Measurements from ENCODE around the gene RAMP2. TPM values are rescaled to one million over a fixed set of nuclear protein-coding genes. Genes with fewer than 3 reads are reported as not detected.
A peak's percentile ranks its signal among the peaks of the same experiment; 100 is the strongest.

RAMP2 gene
- total and polyA plus RNA-seq, 7 donors: 9.2 to 39.8 (median 21.4) TPM

- TF ChIP-seq, protein P1, sequence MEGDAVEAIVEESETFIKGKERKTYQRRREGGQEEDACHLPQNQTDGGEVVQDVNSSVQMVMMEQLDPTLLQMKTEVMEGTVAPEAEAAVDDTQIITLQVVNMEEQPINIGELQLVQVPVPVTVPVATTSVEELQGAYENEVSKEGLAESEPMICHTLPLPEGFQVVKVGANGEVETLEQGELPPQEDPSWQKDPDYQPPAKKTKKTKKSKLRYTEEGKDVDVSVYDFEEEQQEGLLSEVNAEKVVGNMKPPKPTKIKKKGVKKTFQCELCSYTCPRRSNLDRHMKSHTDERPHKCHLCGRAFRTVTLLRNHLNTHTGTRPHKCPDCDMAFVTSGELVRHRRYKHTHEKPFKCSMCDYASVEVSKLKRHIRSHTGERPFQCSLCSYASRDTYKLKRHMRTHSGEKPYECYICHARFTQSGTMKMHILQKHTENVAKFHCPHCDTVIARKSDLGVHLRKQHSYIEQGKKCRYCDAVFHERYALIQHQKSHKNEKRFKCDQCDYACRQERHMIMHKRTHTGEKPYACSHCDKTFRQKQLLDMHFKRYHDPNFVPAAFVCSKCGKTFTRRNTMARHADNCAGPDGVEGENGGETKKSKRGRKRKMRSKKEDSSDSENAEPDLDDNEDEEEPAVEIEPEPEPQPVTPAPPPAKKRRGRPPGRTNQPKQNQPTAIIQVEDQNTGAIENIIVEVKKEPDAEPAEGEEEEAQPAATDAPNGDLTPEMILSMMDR (IDR thresholded peaks at IDR 0.05): no peak
- Histone ChIP-seq H3K27ac (peak overlapping the region; percentile 88), H3K4me1 (peaks cover 11% of the 10 kb centered on the region), H3K27me3 (ENCODE audit: insufficient read depth in 3 of 3, low read length in 2 of 3) (no peaks in the 10 kb centered on the region), H3K4me3 (peak overlapping the region; percentile 98), H3K36me3 (ENCODE audit: insufficient read depth in 1 of 2, low read depth in 1 of 2) (peaks cover 0 to 23% of the 10 kb centered on the region in 2 donors), H3K9me3 (no peaks in the 10 kb centered on the region)
- intact Hi-C loops (cut with DNase I): no loop called here
- ATAC-seq (peak in 1 of 4 donors; percentile 14), DNase-seq (no peak)
- 8 to 11% (median 8%) methylated on average over 10 of the region's 10 CpGs for WGBS, 3 donors
Observed at GRCh38 chr17:42798011-42798382, 37.0 kb downstream of the RAMP2 start.

DNA sequence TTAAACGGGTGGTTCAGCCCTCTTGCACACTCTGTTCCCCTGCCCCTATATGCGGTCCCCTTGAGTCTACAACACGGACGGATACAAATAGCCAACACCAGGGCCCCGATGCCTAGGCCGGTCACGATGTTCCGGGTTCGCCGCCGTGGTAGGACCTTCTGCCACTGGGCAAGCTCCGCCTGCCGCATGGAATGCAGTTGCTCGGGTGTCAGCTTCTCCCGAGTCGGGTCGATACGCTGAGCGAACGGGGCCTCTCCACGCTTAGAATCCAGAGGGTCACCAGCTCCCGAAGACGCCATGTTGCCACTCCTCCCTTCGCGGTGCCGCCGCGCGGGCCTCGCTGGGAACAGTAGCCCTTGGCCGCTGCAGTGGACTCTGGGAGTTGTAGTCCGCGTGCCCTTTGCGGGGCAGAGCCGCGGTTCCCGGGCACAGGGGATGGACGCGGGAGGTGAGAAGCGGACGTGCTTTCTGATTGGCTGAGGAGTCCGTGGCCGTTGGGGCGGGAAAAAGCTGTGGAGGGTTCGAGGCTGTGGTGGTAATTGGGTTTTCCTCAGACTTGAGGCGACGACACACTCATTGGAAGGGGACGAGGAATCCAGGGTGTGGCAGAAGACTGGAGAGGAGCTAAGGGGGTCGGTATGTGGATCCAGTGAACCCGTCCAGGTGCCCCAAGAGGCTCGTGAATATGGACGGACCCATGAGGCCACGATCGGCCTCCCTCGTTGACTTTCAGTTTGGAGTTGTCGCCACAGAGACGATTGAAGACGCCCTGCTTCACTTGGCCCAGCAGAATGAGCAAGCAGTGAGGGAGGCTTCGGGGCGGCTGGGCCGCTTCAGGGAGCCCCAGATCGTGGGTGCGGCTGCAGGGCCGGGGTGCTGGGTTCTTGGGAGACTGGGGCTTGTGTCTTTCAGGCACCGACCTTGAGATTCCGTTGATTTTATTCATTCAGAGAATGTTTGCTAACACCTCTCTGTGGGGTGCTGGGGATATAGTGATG lies 37.7 kb downstream of the RAMP2 start, which contains the start of the genes CNTD1 and COA3:
Gene CNTD1, plus strand, starts transcription at position 479 of the 998 bp plus-strand sequence. Its CDS starts 207 bp downstream, at position 686.
Gene COA3, minus strand, starts transcription at position 322 of the 998 bp plus-strand sequence. Its CDS starts 23 bp downstream, at position 299.
- intact Hi-C loops (cut with DNase I): no loop called here

GRCh38 chr17:42803074-42803883 lies 42.3 kb downstream of the RAMP2 start:
- H3K4me3 ChIP-seq: no peak overlapping the region
- peaks cover 0 to under 1% of the 10 kb centered on the region in 2 donors for H3K36me3 ChIP-seq (ENCODE audit: insufficient read depth in 1 of 2, low read depth in 1 of 2)
- no peaks in the 10 kb centered on the region for H3K9me3 ChIP-seq
- ATAC-seq (no peak), DNase-seq (no peak)
- no peaks in the 10 kb centered on the region for H3K27me3 ChIP-seq (ENCODE audit: insufficient read depth in 3 of 3, low read length in 2 of 3)
- intact Hi-C loops (cut with DNase I): no loop called here
- TF ChIP-seq, protein P1 (IDR thresholded peaks at IDR 0.05): no peak
- no peaks in the 10 kb centered on the region for H3K4me1 ChIP-seq
- 26 to 39% (median 36%) methylated on average over 2 of the region's 2 CpGs for WGBS, 3 donors
- no peak overlapping the region for H3K27ac ChIP-seq

More for the DNA sequence above, 37.7 kb downstream of the RAMP2 start, which contains the start of the genes CNTD1 and COA3:
- peak within 1 kb of the TSS; percentile 98 for H3K4me3 ChIP-seq
- H3K27me3 ChIP-seq (ENCODE audit: insufficient read depth in 3 of 3, low read length in 2 of 3): no peaks in the 10 kb centered on the region
- peaks cover 11% of the 10 kb centered on the region for H3K4me1 ChIP-seq
- H3K9me3 ChIP-seq: no peaks in the 10 kb centered on the region
- WGBS, 3 donors: 25 to 30% (median 26%) methylated on average over 56 to 66 of the region's 66 CpGs
- ATAC-seq (peak; percentile 96 to 99 (median 98)), DNase-seq (peak; percentile 91 to 94)
- TF ChIP-seq, protein P1 (IDR thresholded peaks at IDR 0.05): no peak
- peaks cover 0 to 23% of the 10 kb centered on the region in 2 donors for H3K36me3 ChIP-seq (ENCODE audit: insufficient read depth in 1 of 2, low read depth in 1 of 2)
- peak within 1 kb of the TSS; percentile 88 for H3K27ac ChIP-seq

GRCh38 chr17:42804918-42805367 lies 43.9 kb downstream of the RAMP2 start:
- ATAC-seq (no peak), DNase-seq (no peak)
- Histone ChIP-seq H3K27ac (no peak overlapping the region), H3K36me3 (ENCODE audit: insufficient read depth in 1 of 2, low read depth in 1 of 2) (peaks cover 0 to 10% of the 10 kb centered on the region in 2 donors), H3K4me1 (no peaks in the 10 kb centered on the region), H3K4me3 (no peak overlapping the region), H3K27me3 (ENCODE audit: insufficient read depth in 3 of 3, low read length in 2 of 3) (no peaks in the 10 kb centered on the region), H3K9me3 (no peaks in the 10 kb centered on the region)
- TF ChIP-seq, protein P1 (IDR thresholded peaks at IDR 0.05): no peak
- 92 to 100% (median 96%) methylated on average over 1 of the region's 1 CpG for WGBS, 3 donors
- intact Hi-C loops (cut with DNase I): no loop called here

Data from psoas muscle (tissue), 8 donors.